Stimulated activated CD8-positive, alpha-beta memory T cell treated with anti-CD3 and anti-CD28 coated beads, Interleukin-7, amount 100 ng/mL, for 1 hour (primary cell): Measurements from ENCODE around the gene CYB5D1.
"Not testable (repeated sequence)": the region's sequence is repeated elsewhere in the genome, so short reads cannot be mapped to it uniquely, and the experiment has no call there.

Experiments used
- DNase-seq, 2 donors: peaks; one replicate each; pipeline ENCODE4 v3.0.0-alpha.2; 2020; ENCODE audit warnings: low read depth in 2 of 2

Gene CYB5D1

GRCh38 chr17:7856011-7856810 is 1.6 kb upstream of the CYB5D1 start:
- no peak for DNase-seq

DNA sequence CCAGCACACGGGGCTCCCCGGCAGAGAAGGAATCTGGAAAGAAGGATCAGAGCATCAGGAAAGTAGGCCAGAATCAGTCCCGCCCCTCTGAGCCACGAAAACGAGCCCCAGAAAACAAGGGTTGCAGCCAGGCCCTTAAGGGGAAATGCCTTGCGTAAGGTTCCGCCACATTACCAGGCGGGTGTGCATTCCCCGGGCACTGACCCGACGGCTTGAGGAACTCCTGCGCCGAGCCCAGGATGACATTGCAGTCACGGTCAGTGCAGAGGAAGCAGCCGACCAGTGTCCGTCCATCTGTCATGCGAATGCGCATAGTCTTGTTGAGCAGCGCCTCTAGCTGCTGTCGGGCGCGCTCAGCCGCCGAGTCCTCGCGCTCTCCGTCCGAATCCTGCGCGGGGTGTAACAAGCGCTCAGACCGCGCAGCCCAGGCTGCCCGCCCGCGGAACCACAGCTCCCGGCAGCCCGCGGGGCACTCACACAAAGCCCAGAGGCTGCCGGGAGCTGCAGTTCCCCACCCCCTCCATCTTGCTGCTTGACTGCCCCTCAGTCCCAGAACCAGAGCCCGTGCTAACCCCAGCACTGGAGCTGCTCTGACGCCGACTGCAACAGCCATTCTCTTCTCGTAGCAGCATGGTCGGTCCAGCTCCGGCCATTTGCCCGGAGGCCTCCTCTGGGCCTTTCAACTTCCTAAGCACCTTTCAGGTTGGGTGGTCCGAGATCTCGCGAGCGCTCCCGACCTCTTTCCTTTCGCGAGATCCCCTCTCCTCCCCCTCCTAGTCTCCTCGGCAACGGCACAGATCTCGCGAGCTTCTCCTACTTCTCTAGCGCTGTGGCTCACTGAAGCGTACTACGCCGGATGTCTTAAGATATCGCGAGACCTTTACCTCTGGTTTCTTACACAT is 741 bp upstream of the CYB5D1 start, which contains the start of gene NAA38:
Gene NAA38 (minus strand): TSS at position 749 of the 902 bp plus-strand sequence. CDS start 96 bp downstream, at position 653.
- DNase-seq, result peak; percentile 83 to 86

GRCh38 chr17:7858522-7858810 is 663 bp downstream of the CYB5D1 start:
- no peak for DNase-seq

DNA sequence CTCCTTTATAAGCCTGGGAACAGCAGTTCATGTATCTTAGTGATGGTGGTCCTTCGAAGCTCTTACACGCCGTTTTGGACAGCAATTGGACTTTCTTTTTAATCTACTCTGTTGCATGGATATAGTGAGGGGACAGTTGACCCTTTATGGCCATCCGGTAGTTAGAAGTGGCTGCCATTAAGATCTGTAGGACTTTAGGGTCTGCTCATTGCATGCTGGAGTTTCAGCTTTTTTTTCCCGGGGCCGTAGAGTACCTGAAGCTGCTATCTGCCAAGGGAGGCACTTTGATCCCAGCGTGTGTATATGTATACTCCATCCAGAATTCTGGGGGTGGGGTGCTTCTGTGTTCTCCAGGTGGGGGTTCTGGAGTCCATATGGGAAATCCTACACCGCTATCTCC is 1.2 kb downstream of the CYB5D1 start:
- DNase-seq, result no peak

DNA sequence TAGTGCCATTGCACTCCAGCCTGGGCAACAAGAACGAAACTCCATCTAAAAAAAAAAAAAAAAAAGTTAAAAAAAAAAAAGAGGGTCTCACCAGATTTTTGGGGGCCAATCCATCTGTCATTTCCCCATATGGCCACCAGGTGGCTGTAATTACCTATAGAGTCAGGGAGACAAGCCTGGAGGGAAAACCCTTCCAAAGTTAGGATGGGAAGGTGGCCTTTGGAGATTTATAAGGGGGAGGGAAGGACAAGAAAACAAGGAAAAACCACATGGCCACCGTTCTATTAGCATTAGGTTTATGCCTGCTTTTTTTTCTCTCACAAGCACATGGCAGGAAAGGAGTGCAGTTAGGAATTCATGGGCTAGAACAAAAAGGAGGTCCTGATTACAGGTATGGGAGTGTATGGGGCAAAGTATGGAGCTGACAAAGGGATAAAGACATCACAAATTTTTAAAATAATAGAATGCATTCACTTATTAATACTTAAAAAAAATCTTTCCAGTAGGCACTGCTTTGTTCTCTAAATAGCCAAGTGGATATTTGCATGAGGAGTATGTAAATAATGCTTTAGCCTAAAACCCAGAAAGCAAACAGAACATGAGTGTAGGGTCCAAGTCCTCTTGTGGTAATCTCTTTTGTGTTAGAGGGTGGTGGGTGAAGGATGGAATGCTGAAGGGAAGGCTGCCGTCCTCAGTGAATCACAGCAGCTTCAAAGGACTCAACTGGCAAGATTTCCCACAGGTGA is 5.1 kb downstream of the CYB5D1 start:
- no peak for DNase-seq

- not testable (repeated sequence) for DNase-seq
Measured at GRCh38 chr17:7864384-7864783, 6.6 kb downstream of the CYB5D1 start.

DNA sequence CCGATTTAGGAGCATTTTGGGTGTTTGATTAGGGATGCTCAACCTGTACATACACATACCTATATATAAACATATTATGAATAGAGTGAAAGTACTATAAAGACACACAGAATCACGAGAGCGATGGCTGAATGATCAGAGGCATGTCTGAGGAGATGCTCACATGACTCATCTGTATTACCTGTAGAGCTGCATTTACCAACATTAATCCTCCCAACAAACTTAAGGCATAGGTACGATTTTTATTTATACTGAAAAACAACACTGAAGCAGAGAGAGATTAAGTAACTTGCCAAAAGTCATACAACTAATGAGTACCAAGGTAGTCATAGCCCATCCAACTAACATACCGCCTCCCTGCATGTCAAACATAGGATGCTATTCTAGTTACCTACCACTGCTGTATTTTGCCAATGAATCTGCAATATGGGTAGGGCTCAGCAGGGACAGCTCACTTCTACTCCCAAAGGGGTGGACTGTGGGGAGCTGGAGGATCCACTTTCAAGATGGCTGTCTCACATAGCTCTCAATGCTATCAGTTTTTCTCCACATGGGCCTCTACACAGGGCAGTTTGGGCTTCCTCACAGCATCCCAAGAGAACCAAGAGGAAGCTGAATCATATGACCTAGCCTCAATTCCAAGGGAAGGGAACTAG is 7.3 kb downstream of the CYB5D1 start:
- DNase-seq, result no peak

DNA sequence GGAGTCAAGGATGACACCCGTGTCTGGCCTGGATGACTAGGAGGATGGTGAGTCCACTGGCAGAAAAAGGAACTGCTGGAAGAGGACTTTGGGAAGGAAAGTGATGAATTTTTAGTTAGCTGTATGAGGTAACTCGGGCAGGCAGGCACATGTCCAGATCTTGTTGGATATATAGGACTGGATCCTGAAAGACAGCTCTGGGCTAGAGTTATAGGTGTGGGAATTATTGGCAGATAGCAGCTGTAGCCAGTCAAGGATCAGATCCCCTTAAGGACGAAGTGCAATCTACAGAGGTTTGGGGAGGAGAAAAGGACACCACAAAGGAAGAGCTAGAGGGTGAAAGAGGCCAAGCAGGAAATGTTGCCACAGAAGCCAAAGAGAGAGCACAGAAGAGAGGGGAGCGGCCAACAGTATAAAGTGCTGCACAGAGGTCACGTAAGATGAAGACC is 10.1 kb downstream of the CYB5D1 start:
- DNase-seq, result no peak

GRCh38 chr17:7873051-7873450 is 15.2 kb downstream of the CYB5D1 start:
- DNase-seq, result no peak

DNA sequence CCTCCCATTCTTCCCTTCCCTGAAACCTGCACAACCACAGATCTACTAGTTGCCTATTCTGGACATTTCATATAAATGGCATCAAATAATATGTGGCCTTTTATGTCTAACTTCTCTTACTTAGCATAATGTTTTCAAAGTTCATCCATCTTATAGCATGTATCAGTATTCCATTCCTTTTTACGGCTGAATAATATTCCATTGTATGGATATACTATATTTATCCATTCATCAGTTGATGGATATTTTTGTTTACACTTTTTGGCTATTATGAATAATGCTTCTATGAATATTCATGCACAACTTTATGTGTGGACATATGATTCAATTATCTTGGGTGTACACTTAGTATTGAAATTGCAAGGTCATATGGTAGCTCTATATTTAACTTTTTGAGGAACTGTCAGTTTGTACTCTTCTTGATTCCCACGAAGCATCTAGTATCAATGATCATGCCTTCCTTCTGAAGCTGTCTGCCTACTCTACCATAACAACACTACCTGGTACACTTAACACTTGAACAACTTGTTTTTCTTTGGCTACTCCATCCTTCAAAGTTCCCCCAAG is 18.1 kb downstream of the CYB5D1 start:
- no peak for DNase-seq

DNA sequence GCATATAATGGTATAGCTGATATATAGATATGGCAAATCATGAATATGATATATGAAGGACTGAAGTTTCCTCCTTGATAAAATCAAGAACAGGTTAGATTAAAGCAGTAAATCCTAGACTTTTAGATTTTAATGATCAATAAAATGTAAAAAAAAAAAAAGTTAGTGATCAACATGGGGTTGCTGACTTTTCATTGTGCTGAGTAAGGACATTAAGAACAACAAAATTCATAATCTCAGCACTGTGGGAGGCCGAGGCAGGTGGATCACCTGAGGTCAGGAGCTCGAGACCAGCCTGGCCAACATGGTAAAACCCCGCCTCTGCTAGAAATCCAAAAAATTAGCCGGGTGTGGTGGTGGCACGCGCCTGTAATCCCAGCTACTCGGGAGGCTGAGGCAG is 20.4 kb downstream of the CYB5D1 start:
- no peak for DNase-seq

DNA sequence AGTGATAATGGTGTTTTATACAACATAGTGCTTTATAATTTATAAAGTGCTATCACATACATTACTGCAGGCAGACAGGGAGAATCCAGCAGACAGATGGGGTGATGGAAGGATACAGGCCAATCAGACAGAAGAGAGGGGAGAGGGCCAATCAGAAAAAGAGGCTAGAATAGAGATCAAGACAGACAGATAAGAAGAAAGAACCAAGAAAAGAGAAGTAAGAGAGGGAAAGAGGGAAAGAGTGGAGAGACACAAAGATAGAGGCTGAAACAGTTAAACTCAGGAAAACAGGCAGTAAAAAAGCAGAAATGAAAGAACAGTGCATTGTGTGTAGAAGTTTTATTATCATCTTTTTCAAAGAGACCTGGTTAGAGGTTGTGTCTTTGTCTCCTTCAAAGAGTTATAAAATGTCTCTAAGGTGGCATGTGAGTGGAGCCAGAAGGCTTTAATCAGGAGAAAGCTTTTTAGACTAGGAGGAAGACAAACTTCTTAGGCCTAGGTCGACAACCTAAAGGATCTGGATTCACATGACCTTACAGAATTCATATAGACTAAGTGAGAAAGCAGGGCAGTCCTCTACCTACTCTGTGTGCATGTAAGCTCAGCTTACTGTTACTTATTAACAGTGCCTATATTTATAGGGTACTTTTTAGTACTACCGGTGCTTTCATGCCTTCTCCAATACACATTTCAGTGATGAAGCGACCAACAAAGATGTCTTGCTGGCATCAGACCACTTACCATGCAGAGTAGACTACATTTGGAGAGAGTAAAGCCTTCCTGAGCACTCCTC is 22.5 kb downstream of the CYB5D1 start:
- no peak for DNase-seq

GRCh38 chr17:7881276-7882054 is 23.7 kb downstream of the CYB5D1 start:
- DNase-seq, result no peak

DNA sequence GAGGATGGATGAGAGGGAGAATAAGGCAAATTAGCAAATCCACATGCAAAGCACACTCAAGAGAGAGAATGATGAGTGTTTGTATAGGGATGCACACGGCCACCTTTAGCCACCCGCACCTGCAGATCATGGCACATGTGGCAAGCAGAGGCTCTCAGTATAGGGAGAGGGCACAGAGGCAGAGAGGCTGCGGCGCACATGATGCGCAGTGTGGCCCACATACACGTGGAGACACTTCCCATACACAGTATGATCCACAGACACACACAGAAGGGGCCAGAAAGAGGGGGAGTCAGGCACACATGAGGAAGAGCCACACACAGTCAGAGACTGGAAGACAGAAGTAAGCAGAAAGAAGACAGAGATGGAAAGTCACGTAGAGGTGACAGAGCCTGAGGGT is 24.3 kb downstream of the CYB5D1 start:
- DNase-seq, result no peak

- no peak for DNase-seq
Measured at GRCh38 chr17:7882629-7883028, 24.8 kb downstream of the CYB5D1 start.

- DNase-seq, result no peak
Measured at GRCh38 chr17:7883781-7884386, 26.1 kb downstream of the CYB5D1 start.

GRCh38 chr17:7884581-7885366 is 27.0 kb downstream of the CYB5D1 start:
- peak in 1 of 2 donors; percentile 17 for DNase-seq
